GM18858 (cell line): ENCODE results near the gene HDAC6.
"Not testable (repeated sequence)": the region's sequence is repeated elsewhere in the genome, so short reads cannot be mapped to it uniquely, and the experiment has no call there.

Experiments used
- ATAC-seq: cut with Tn5 transposase; IDR thresholded peaks from one replicate; pipeline ENCODE4 v1.9.1; 2021; ENCODE audit not compliant: unreplicated experiment

Gene HDAC6

DNA sequence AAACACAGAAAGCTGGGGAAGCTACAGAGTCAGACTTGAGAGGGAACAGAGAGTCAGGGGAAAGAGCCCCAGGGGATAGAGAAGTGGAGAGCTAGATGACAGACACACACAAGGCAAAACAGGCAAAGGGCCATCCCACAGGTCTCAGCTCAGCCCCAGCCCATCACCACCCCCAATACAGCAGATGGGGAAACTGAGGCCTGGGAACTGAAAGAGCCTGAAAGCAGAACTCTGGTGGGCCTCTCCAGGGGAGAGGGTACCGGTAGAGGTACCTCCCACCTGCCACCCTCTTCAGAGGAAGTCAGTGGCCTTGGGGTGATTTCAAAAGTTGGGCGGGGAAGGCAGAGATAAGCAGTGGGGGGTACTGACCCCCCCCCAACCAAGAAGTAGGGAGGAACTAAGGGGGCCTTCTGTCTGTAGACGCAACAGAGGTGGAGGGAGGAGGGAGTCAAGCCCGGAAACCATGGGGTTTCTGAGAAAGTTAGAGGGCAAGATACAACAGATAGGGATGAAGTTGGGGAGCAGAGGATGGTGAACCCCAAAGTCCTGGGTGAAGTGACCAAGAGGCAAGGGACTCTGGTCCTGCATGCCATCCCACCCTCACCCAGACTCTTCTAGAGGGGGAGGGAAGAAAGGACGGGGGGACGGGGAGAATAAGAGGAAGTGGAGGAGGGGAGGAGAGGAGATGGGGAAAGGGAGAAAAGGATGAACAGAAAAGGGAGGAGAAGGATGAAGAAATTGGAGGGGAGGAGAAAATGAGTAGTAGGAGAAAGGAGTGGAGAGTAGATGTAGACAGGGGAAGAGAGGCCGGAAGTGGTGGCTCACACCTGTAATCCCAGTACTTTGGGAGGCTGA, 12.3 kb upstream of the HDAC6 start:
- ATAC-seq = no peak

DNA sequence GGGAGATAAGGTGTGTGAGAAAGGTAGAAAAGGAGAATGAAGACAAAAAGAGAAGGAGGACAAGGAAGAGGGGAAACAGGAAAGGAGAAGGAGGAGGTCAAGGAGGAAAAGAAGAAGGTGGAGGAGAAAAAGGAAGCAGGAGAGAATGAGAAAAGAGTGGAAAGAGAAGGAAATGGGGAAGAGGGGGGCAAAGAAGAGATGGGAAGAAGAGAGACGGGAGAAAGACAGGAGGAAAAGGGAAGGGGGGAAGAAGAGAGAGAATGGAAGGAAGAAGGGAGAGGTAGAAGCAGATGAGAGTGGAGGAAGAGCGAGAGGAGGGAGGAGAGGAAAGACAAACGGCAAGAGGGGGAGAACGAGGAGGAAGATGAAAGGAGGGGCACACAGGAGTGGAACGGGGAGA, 11.4 kb upstream of the HDAC6 start:
- ATAC-seq = no peak

DNA sequence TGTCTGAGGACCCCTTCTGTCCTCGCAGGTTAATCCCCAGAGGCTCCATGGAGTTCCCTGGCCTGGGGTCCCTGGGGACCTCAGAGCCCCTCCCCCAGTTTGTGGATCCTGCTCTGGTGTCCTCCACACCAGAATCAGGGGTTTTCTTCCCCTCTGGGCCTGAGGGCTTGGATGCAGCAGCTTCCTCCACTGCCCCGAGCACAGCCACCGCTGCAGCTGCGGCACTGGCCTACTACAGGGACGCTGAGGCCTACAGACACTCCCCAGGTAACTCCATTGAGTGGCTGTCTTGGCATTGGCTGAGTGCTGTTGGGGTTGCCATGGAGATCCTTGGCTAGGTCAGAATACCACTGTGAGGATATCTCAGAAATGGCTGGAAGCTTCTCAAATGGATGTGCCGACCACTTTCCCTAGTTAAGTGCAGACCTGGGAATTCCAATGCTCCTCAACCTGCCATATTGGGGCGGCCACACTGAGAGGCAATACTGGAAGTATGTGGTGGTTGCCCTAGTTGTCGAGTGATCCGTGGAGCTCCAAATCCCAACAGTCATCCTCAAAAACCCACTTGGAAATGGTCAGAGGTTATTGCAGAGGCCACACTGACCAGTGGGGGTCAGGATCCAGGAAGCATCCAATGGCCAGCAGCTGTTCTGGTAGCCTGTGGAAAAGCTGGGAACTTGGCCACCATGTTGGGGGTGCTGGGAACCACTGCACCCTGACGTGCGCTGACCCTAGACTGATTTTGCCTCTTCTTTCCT, 10.6 kb upstream of the HDAC6 start:
- ATAC-seq = no peak

DNA sequence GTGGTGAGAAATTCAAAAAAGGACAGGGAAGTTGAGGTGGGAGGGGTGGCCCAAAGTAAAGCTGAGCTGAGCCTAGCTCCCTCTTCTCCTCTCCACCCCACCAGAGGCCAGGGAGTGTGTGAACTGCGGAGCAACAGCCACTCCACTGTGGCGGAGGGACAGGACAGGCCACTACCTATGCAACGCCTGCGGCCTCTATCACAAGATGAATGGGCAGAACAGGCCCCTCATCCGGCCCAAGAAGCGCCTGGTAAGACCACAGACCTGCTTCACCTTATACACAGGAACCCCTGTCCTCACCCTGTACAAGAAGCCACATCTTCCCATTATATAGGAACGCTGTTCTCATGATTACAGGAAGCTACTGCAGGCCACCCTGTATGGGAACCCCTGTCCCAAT, 9.6 kb upstream of the HDAC6 start:
- no peak for ATAC-seq

DNA sequence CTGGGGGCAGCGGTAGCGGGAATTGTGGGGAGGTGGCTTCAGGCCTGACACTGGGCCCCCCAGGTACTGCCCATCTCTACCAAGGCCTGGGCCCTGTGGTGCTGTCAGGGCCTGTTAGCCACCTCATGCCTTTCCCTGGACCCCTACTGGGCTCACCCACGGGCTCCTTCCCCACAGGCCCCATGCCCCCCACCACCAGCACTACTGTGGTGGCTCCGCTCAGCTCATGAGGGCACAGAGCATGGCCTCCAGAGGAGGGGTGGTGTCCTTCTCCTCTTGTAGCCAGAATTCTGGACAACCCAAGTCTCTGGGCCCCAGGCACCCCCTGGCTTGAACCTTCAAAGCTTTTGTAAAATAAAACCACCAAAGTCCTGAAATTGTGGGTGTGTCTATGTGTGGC, 7.9 kb upstream of the HDAC6 start:
- ATAC-seq = no peak

DNA sequence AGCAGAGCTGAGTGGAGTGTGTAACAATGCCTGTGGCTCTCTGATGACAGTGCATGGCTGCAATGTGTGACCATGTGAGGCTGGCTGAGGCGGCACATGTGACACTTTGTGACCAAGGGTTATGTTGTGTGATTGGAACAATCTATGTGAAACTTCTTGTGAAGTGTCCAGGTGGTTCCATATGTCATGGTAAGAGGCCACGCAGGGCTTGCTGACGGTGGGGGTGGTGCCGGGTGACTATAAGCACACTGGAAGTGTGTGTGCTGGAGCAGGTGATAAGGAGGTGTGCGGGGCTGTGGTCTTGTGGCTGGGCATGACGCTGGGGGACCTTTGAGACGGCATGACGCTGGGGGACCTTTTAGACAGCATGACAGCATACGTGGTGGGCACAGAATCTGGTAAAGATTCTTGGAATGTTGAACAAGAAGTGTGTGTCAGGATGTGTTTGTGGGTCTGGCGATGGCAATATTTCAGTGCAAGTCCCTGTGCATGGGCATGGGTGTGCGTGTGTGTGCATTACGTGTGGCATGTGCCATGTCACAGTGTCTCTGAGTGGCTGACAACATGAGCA, 7.4 kb upstream of the HDAC6 start:
- ATAC-seq = no peak

DNA sequence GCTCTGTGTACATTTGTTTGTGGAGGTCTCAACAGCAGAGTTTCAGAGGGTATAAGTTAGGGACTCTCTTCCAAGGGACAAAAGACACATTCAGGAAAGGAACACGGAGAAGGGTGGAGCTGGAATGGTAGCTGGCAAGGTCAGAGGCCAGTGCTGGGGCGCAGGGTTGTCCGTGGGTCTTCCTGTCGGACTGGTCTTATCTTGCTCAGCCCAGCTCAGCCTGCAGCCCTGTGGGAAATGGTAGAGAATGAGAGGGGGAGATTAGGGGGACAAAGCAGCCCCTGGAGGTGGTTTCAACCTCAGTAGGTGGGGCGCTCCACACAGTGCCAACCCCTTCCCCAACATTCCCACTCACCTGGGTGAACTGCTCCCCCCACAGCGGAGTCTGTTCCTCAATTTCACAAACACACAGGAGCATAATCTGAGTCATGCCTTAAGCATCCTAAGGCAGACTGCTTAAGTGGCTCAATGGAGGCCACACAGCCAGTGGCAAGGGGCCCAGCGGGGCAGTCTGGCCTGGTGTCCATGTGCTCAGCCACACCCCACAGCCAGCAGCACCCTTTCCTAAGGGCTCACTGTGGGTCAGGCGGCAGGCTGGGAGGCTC, 6.9 kb upstream of the HDAC6 start:
- no peak for ATAC-seq

DNA sequence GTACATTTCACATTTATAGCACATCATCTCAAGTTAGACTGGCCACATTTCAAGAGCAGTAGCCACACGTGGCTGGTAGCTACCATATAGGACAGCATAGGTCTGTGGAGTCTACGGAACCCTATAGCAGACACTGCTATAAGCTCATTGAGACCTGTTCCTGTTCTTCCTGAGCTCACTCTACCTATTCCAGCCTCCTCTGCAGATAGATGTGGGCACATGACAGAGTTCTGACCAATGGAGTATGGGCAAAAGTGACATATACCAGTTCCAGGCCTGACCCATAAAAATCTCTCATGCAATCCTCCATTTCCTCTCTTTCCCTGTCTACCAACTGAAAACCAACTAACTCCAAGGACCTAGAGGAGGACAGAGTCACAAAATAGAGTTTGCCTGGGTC, 3.5 kb upstream of the HDAC6 start:
- no peak for ATAC-seq

DNA sequence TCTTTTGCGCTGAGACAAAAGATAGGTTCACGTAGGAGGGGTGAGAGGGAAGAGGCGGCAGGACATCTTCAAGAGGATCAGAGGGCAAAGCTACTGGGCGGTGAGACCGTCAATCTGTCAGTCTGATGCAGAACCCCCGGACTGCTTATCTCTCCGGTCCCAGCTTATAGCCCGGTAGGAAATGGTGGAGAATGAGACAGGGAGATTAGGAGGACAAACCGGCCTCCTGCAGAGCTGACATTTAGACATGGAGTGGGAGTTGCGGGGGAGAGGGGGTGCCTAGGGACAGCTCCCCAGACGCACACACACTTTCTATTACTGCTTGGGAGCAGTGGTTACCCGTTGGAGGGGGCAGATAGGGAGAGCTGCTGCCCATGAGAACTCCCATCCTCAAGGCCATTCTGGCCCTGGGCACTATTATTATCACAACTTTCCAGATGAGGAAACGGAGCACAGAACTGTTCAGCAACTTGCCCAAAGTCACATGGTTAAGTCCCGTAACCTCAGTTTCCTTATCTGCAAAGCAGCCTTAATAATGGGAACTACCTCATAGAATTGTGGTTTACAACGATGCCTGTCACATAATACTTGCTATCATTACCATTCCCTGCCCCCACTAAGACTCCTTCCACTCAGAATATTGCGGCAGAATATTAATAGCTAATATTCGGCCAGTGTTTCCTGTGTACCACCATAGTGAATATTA, 1.1 kb upstream of the HDAC6 start:
- ATAC-seq = no peak

DNA sequence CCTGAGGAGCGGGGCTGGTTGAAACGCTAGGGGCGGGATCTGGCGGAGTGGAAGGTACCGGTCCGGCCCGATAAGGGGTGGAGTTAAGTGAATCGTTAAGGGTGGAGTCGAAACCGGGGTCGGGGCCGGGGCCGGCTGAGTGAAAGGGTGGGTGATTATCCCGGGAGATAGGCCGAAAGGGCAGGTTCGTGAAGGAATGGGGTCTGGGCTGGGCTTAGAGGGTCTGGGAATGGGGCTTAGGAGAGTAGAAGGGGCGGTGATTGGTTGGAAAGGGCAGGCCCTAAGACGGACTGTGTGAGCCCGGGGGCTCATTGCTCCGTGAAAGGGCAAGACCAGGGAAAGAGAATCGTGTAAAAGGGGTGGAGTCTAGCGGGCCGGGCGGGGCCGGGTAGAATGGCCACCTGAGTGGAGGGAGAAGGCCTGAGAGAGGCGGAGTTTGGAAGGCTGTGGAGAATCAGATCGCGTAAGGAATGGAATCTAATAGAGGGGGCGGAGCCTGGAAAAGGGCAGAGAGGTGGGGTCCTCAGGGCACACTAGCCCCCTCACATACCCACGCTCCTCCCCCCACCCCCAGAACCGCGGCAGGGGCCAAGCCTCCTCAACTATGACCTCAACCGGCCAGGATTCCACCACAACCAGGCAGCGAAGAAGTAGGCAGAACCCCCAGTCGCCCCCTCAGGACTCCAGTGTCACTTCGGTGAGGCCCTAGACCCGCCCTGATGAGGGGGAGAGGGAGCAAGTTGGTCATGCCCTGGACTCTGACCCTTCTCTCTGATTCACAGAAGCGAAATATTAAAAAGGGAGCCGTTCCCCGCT, 430 bp downstream of the HDAC6 start:
- peak; percentile 25 for ATAC-seq

DNA sequence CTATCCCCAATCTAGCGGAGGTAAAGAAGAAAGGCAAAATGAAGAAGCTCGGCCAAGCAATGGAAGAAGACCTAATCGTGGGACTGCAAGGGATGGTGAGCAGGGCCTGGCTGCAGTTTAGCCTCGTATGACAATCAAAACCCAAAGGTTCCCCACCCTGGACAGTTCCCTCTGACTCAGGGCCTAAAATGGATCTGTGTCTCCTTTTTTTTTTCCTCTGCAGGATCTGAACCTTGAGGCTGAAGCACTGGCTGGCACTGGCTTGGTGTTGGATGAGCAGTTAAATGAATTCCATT, 986 bp downstream of the HDAC6 start:
- ATAC-seq = no peak

DNA sequence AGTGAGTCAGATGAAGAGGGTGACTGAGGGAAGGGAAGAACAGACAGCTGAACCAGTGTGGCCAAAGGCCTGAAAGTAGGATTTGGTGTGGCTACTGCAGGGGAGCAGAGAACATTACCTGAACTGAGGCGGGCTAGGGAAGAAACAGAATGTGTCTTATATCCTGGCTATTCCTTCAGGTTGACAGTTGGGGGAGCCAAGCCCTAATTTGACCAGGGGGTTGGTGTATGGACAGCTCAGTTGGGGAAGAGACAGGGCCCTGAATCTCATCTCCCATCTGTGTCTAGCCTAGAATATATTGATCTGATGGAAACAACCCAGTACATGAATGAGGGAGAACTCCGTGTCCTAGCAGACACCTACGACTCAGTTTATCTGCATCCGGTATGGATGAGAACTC, 4.2 kb downstream of the HDAC6 start:
- no peak for ATAC-seq

DNA sequence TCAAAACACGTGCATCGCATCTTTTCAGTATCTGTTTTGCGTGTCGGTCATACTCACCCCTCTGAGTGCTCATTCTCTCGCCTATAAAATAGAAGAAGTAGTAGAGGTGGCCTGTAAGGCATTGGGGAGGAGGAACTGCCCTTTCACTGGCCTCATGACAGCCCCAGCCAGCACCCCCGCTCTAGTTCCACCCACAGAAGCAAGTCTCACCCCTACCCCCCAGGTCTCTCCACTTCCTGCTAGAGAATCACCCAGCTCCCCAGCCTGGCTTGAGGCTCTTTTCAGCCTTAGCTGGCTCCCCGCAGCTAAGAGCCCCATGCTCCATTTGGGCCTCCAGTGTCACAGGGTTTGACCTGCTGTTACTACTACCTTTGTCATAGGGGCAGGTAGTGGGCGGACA, 11.8 kb downstream of the HDAC6 start:
- ATAC-seq = no peak

DNA sequence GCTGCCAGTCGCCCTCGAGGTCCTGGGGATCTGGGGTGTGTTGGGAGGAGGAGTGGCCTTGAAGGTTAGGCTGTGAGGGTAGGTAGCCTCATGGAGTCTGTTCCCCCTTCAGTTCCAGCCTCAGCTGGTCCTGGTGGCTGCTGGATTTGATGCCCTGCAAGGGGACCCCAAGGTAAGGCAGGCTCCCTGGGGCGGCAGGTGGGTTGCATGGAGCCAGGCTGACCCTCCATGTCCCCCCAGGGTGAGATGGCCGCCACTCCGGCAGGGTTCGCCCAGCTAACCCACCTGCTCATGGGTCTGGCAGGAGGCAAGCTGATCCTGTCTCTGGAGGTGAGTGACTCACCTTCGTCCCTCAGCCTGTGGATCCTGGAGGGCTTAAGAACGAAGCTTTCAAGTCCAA, 12.9 kb downstream of the HDAC6 start:
- ATAC-seq = no peak

DNA sequence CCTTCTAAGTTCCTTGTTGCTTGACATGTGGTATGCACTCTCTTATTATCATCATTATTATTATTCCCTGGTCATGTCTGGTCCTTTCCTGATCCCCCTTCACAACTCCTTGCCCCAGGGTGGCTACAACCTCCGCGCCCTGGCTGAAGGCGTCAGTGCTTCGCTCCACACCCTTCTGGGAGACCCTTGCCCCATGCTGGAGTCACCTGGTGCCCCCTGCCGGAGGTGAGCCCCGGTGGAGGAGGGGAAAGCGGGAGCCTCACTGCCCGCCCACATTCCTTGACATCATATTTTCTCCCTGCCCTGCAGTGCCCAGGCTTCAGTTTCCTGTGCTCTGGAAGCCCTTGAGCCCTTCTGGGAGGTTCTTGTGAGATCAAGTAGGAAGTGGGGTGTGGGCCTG, 13.4 kb downstream of the HDAC6 start:
- ATAC-seq = no peak

DNA sequence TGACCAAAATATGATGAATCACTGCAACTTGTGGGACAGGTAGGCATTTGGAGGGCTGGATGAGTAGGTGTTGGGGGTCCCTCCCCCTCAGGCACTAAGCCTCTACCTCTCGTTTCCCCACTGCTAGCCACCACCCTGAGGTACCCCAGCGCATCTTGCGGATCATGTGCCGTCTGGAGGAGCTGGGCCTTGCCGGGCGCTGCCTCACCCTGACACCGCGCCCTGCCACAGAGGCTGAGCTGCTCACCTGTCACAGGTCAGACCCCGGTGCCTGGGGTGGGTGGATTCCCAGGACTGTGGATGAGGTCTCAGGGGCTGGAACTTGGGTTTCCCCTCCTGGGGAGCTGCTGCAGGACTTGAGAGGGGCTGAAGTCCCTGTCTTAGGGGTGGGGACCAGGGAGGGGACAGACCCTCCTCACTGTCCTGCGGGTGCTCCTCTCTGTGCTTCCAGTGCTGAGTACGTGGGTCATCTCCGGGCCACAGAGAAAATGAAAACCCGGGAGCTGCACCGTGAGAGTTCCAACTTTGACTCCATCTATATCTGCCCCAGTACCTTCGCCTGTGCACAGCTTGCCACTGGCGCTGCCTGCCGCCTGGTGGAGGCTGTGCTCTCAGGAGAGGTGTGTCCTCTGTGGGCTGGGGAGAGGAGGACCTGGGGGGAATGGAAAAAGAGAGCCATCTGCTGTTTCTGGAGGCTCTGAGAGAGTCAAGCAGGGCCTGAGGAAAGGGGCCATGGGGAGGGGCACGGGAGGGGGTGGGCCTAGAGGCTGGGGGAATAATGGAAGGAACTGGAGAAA, 14.3 kb downstream of the HDAC6 start:
- ATAC-seq = no peak

DNA sequence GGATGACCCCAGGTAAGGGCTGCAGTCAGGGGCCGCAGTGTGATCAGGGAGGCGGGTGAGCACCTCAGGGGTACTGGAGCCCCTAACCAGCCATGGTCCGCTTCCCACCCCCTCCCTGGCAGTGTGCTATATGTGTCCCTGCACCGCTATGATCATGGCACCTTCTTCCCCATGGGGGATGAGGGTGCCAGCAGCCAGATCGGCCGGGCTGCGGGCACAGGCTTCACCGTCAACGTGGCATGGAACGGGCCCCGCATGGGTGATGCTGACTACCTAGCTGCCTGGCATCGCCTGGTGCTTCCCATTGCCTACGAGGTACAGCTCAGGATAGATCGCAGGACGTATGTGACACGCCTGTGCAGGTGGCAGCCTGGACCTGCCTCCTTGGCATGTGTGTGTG, 16.2 kb downstream of the HDAC6 start:
- no peak for ATAC-seq

DNA sequence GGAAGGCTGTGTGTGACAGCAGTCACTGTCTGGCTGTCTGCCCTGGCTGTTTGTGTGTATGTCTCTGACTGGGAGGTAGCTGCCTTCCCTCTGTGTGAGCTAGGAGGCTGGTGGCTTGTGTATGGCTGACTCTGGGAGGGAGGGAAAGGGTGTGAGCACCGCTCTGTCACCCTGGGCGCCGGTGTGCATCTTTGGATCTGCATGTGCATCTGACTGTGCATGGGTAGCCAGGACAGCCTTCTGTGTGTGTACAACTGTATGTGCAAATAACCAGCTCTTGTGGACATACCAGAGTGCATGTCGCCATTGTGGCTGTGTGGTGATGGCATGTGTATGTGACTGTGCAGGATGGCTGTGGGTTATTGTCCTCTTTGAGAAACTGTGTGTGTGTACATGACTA, 17.0 kb downstream of the HDAC6 start:
- no peak for ATAC-seq

DNA sequence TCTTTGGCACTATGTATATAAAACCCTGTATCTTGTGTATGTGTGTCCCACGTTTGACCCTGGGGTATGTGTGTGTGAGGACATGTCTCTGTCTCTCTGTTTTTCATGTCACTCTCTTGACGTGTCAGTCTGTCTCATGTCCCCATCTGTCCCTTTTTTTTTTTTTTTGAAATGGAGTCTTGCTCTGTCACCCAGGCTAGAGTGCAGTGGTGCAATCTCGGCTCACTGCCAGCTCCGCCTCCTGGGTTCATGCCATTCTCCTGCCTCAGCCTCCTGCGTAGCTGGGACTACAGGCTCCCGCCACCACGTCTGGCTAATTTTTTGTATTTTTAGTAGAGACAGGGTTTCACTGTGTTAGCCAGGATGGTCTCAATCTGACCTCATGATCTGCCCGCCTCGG, 17.5 kb downstream of the HDAC6 start:
- not testable (repeated sequence) for ATAC-seq

DNA sequence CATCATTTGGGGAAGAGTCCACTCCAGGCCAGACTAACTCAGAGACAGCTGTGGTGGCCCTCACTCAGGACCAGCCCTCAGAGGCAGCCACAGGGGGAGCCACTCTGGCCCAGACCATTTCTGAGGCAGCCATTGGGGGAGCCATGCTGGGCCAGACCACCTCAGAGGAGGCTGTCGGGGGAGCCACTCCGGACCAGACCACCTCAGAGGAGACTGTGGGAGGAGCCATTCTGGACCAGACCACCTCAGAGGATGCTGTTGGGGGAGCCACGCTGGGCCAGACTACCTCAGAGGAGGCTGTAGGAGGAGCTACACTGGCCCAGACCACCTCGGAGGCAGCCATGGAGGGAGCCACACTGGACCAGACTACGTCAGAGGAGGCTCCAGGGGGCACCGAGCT, 21.2 kb downstream of the HDAC6 start:
- ATAC-seq = no peak
